SU-DHL-6 (cell line): ENCODE results near the gene GUCA1C.

Experiments used
- H2AFZ ChIP-seq: fragments of 200-600 bp; sonication (generic); 2 replicates; pipeline ENCODE4 v1.6.1; 2014; ENCODE audit warnings: low read depth, mild to moderate bottlenecking, moderate library complexity, mixed read lengths, antibody characterized with exemption, low read length; ENCODE audit not compliant: severe bottlenecking
- H3F3A ChIP-seq: fragments of 200-600 bp; shearing (Covaris generic); 2 replicates; pipeline ENCODE4 v1.6.0; 2016; ENCODE audit warnings: antibody characterized with exemption, mild to moderate bottlenecking; ENCODE audit not compliant: insufficient read depth
- H3K27ac ChIP-seq: fragments of 200-600 bp; sonication (generic); 2 replicates; pipeline ENCODE4 v1.5.1; 2016; ENCODE audit warnings: low read depth, mild to moderate bottlenecking, low read length, moderate library complexity, mixed read lengths
- H3K27me3 ChIP-seq: fragments of 200-600 bp; sonication (generic), shearing (Covaris generic); 2 replicates; pipeline ENCODE4 v1.6.0; 2014; ENCODE audit warnings: mild to moderate bottlenecking, low read length
- H3K36me3 ChIP-seq: fragments of 200-600 bp; sonication (generic); 2 replicates; pipeline ENCODE4 v1.6.1; 2014; ENCODE audit warnings: mild to moderate bottlenecking, low read length, mixed read lengths
- H3K4me2 ChIP-seq: fragments of 300-600, 200-600 bp; shearing (Covaris generic), sonication (generic); 2 replicates; pipeline ENCODE4 v1.6.0; 2014; ENCODE audit warnings: low read length, low read depth, mild to moderate bottlenecking; ENCODE audit not compliant: poor library complexity, severe bottlenecking
- H3K4me3 ChIP-seq: fragments of 200-600 bp; sonication (generic); 2 replicates; pipeline ENCODE4 v1.5.1; 2014; ENCODE audit warnings: antibody characterized with exemption, low read length, mild to moderate bottlenecking, mixed read lengths; ENCODE audit not compliant: insufficient read depth, poor library complexity, severe bottlenecking
- H3K79me2 ChIP-seq: fragments of 200-600 bp; sonication (generic); 2 replicates; pipeline ENCODE4 v1.6.1; 2014; ENCODE audit warnings: mild to moderate bottlenecking, low read length, moderate library complexity; ENCODE audit not compliant: insufficient read depth
- H3K9ac ChIP-seq: fragments of 200-600 bp; sonication (generic); 2 replicates; pipeline ENCODE4 v1.7.0; 2014; ENCODE audit warnings: mild to moderate bottlenecking, low read length
- H3K9me2 ChIP-seq: fragments of 200-600 bp; sonication (generic); replicated peaks from 2 replicates; pipeline ENCODE4 v1.6.1; 2014; ENCODE audit warnings: low read length; ENCODE audit not compliant: insufficient read depth
- H3K9me3 ChIP-seq: fragments of 200-600 bp; sonication (generic); 2 replicates; pipeline ENCODE4 v1.6.1; 2014; ENCODE audit warnings: low read length, mixed read lengths; ENCODE audit not compliant: insufficient read depth
- H4K20me1 ChIP-seq: fragments of 200-600 bp; sonication (generic); 2 replicates; pipeline ENCODE4 v1.6.1; 2014; ENCODE audit warnings: low read depth, mild to moderate bottlenecking, antibody characterized with exemption, low read length, moderate library complexity, mixed read lengths
- EZH2phosphoT487 ChIP-seq: fragments of 200-600 bp; sonication (generic), shearing (Covaris generic); conservative IDR thresholded peaks from 2 replicates; pipeline ENCODE4 v1.6.1; 2018; ENCODE audit warnings: mild to moderate bottlenecking, antibody characterized with exemption, low read length, moderate library complexity, mixed read lengths
- TF ChIP-seq, protein P1 (sequence below): fragments of 200-600 bp; sonication (generic); IDR thresholded peaks from one replicate; pipeline ENCODE4 v1.5.1; 2017; ENCODE audit warnings: antibody characterized with exemption, mild to moderate bottlenecking, low read length, moderate library complexity; ENCODE audit not compliant: insufficient read depth, poor library complexity, severe bottlenecking

The GUCA1C gene

GRCh38 chr3:108887777-108888176, 65.9 kb downstream of the GUCA1C start:
- H3F3A ChIP-seq = no peaks in the 10 kb centered on the region
- H3K4me2 ChIP-seq = no peak overlapping the region
- no peaks in the 10 kb centered on the region for H3K9me3 ChIP-seq
- H3K27ac ChIP-seq = no peak overlapping the region
- no peaks in the 10 kb centered on the region for H3K9me2 ChIP-seq
- TF ChIP-seq, protein P1, sequence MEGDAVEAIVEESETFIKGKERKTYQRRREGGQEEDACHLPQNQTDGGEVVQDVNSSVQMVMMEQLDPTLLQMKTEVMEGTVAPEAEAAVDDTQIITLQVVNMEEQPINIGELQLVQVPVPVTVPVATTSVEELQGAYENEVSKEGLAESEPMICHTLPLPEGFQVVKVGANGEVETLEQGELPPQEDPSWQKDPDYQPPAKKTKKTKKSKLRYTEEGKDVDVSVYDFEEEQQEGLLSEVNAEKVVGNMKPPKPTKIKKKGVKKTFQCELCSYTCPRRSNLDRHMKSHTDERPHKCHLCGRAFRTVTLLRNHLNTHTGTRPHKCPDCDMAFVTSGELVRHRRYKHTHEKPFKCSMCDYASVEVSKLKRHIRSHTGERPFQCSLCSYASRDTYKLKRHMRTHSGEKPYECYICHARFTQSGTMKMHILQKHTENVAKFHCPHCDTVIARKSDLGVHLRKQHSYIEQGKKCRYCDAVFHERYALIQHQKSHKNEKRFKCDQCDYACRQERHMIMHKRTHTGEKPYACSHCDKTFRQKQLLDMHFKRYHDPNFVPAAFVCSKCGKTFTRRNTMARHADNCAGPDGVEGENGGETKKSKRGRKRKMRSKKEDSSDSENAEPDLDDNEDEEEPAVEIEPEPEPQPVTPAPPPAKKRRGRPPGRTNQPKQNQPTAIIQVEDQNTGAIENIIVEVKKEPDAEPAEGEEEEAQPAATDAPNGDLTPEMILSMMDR = no peak
- TF ChIP-seq EZH2phosphoT487 = no peak
- no peak overlapping the region for H3K9ac ChIP-seq
- no peaks in the 10 kb centered on the region for H3K79me2 ChIP-seq
- H3K27me3 ChIP-seq = no peaks in the 10 kb centered on the region
- no peak overlapping the region for H3K4me3 ChIP-seq
- H3K36me3 ChIP-seq = no peaks in the 10 kb centered on the region
- H2AFZ ChIP-seq = no peak overlapping the region
- no peaks in the 10 kb centered on the region for H4K20me1 ChIP-seq

- Histone ChIP-seq H3K4me3 (no peak overlapping the region), H3K9ac (no peak overlapping the region), H3K27me3 (no peaks in the 10 kb centered on the region), H3K9me3 (no peaks in the 10 kb centered on the region), H3K79me2 (no peaks in the 10 kb centered on the region), H3F3A (no peaks in the 10 kb centered on the region), H3K9me2 (no peaks in the 10 kb centered on the region), H2AFZ (no peak overlapping the region), H3K4me2 (no peak overlapping the region), H3K27ac (no peak overlapping the region), H3K36me3 (no peaks in the 10 kb centered on the region), H4K20me1 (no peaks in the 10 kb centered on the region)
- TF ChIP-seq, protein P1 = no peak
- no peak for TF ChIP-seq EZH2phosphoT487
These were observed 66.6 kb downstream of the GUCA1C start for GRCh38 chr3:108887121-108887520.

DNA sequence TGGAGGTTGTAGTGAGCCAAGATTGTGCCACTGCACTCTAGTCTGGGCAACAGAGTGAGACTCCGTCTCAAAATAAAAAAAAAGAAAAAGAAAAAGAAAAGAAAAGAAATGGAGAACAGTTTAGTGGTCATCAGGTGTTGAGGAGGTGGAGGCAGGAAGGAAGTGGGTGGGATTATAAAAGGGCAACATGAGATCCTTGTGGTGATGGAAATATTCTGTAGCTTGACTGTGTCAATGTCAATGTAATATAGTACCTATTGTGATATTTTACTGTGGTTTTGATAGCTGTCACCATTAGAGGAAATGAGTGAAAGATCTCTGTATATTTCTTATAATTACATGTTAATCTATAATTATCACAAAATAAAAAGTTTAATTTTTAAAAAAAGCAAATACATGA, 70.3 kb downstream of the GUCA1C start:
- no peak overlapping the region for H3K27ac ChIP-seq
- no peaks in the 10 kb centered on the region for H3F3A ChIP-seq
- H3K4me3 ChIP-seq = no peak overlapping the region
- TF ChIP-seq EZH2phosphoT487 = no peak
- TF ChIP-seq, protein P1 = no peak
- no peaks in the 10 kb centered on the region for H3K9me2 ChIP-seq
- no peak overlapping the region for H3K9ac ChIP-seq
- no peaks in the 10 kb centered on the region for H3K9me3 ChIP-seq
- H2AFZ ChIP-seq = no peak overlapping the region
- H4K20me1 ChIP-seq = no peaks in the 10 kb centered on the region
- H3K27me3 ChIP-seq = no peaks in the 10 kb centered on the region
- no peak overlapping the region for H3K4me2 ChIP-seq
- no peaks in the 10 kb centered on the region for H3K36me3 ChIP-seq
- H3K79me2 ChIP-seq = no peaks in the 10 kb centered on the region
